ENCODE results near the gene KIF4B. TPM values are rescaled to one million over a fixed set of nuclear protein-coding genes. Genes with fewer than 3 reads are reported as not detected.

Gene KIF4B
- total and polyA plus RNA-seq, 2 donors (not counting 3 experiments of a cell fraction or from before 2014, with no cell fraction given) = 0.44 TPM; not detected in 1

GRCh38 chr5:155017610-155018009, 4.1 kb downstream of the KIF4B start:
- H3K9me3 ChIP-seq (replicated peaks; ENCODE audit: control insufficient read depth, insufficient read depth, low read length) = no peaks in the 10 kb centered on the region
- no peak overlapping the region for H3K27ac ChIP-seq (ENCODE audit: insufficient read depth, low read depth, low read length)
- POLR2A ChIA-PET = no interaction called here
- intact Hi-C loops (cut with micrococcal nuclease) = no loop called here
- no peaks in the 10 kb centered on the region for H3K36me3 ChIP-seq (ENCODE audit: control insufficient read depth in 2 of 2, extremely low read depth in 1 of 2, insufficient read depth in 2 of 2, low read length in 2 of 2)
- TF ChIP-seq FOS (IDR thresholded peaks at IDR 0.05; ENCODE audit: borderline replicate concordance, insufficient read depth, low read length) (peak; percentile 26), MAX (IDR thresholded peaks at IDR 0.05; ENCODE audit: insufficient read depth, insufficient read length) (no peak)
- no peak overlapping the region for H2AFZ ChIP-seq (ENCODE audit: low read depth, low read length)
- CTCF ChIA-PET = interaction anchor here (1.2 kb wide), 1 partner anchor 45 kb away, joined by 4 read pairs; no protein-coding TSS in a partner anchor
- H3K79me2 ChIP-seq (ENCODE audit: control insufficient read depth, insufficient read depth, low read length) = no peaks in the 10 kb centered on the region
- H3K4me2 ChIP-seq (ENCODE audit: insufficient read depth, low read length) = no peak overlapping the region
- no TSS peak for BruUV-seq (replicated peaks)
- H3K9me1 ChIP-seq (replicated peaks; ENCODE audit: control insufficient read depth, extremely low read depth, insufficient read depth, low read length) = no peaks in the 10 kb centered on the region
- no peak overlapping the region for H3K9ac ChIP-seq (replicated peaks; ENCODE audit: extremely low read depth, insufficient read depth, low read length)
- H3K27me3 ChIP-seq (ENCODE audit: control insufficient read depth in 2 of 2, insufficient read depth in 2 of 2, low read length in 2 of 2) = peaks cover 0 to 2% of the 10 kb centered on the region in 2 experiments
- FAIRE-seq (no peak), DNase-seq (ENCODE audit: low read depth, low spot score) (no peak)
- no peaks in the 10 kb centered on the region for H3K4me1 ChIP-seq (ENCODE audit: control insufficient read depth, extremely low read depth, insufficient read depth, low read length)
- no peaks in the 10 kb centered on the region for H4K20me1 ChIP-seq (replicated peaks; ENCODE audit: control insufficient read depth, extremely low read depth, insufficient read depth, low read length)
- H3K4me3 ChIP-seq (replicated peaks in 1 of 3; ENCODE audit: insufficient read depth in 1 of 3, low read depth in 1 of 3, low read length in 3 of 3) = no peak overlapping the region
- dilution Hi-C loops (cut with MboI; ENCODE audit: extremely low pct_ligation_motif_present, low sequenced_read_pairs) = no loop called here

- dilution Hi-C loops (cut with MboI; ENCODE audit: extremely low pct_ligation_motif_present, low sequenced_read_pairs) = no loop called here
- intact Hi-C loops (cut with micrococcal nuclease) = no loop called here
- Histone ChIP-seq H3K9ac (replicated peaks; ENCODE audit: extremely low read depth, insufficient read depth, low read length) (no peak overlapping the region), H3K9me1 (replicated peaks; ENCODE audit: control insufficient read depth, extremely low read depth, insufficient read depth, low read length) (no peaks in the 10 kb centered on the region), H3K4me2 (ENCODE audit: insufficient read depth, low read length) (no peak overlapping the region), H3K36me3 (ENCODE audit: control insufficient read depth in 2 of 2, extremely low read depth in 1 of 2, insufficient read depth in 2 of 2, low read length in 2 of 2) (no peaks in the 10 kb centered on the region), H3K4me3 (replicated peaks in 1 of 3; ENCODE audit: insufficient read depth in 1 of 3, low read depth in 1 of 3, low read length in 3 of 3) (no peak overlapping the region), H3K79me2 (ENCODE audit: control insufficient read depth, insufficient read depth, low read length) (no peaks in the 10 kb centered on the region), H4K20me1 (replicated peaks; ENCODE audit: control insufficient read depth, extremely low read depth, insufficient read depth, low read length) (no peaks in the 10 kb centered on the region), H2AFZ (ENCODE audit: low read depth, low read length) (no peak overlapping the region), H3K4me1 (ENCODE audit: control insufficient read depth, extremely low read depth, insufficient read depth, low read length) (no peaks in the 10 kb centered on the region), H3K27me3 (ENCODE audit: control insufficient read depth in 2 of 2, insufficient read depth in 2 of 2, low read length in 2 of 2) (peaks cover 0 to 2% of the 10 kb centered on the region in 2 experiments), H3K27ac (ENCODE audit: insufficient read depth, low read depth, low read length) (no peak overlapping the region), H3K9me3 (replicated peaks; ENCODE audit: control insufficient read depth, insufficient read depth, low read length) (no peaks in the 10 kb centered on the region)
- no peak for FAIRE-seq
- ChIA-PET CTCF (interaction anchor here (2.1 kb wide), 1 partner anchor 12 kb away, joined by 4 read pairs; no protein-coding TSS in a partner anchor), POLR2A (no interaction called here)
- no TSS peak for BruUV-seq (replicated peaks)
- TF ChIP-seq MAX (IDR thresholded peaks at IDR 0.05; ENCODE audit: insufficient read depth, insufficient read length) (no peak), POLR2A (IDR thresholded peaks at IDR 0.05; ENCODE audit: low read depth, low read length) (no peak), POLR2AphosphoS5 (IDR thresholded peaks at IDR 0.05; ENCODE audit: insufficient read depth, low read depth, low read length) (no peak), JUN (IDR thresholded peaks at IDR 0.05; ENCODE audit: borderline replicate concordance, insufficient read depth, insufficient read length, low read depth) (no peak), CTCF (IDR thresholded peaks at IDR 0.05; ENCODE audit: extremely low read depth in 1 of 2, insufficient read depth in 1 of 2, low read depth in 1 of 2, low read length in 2 of 2) (no peak), FOS (IDR thresholded peaks at IDR 0.05; ENCODE audit: borderline replicate concordance, insufficient read depth, low read length) (no peak), GATA2 (IDR thresholded peaks at IDR 0.05; ENCODE audit: insufficient read depth, insufficient read length, low read depth, low read length) (no peak), MYC (IDR thresholded peaks at IDR 0.05; ENCODE audit: low read depth, low read length) (no peak), EZH2 (IDR thresholded peaks at IDR 0.05; ENCODE audit: borderline replicate concordance, low read depth, low read length, severe bottlenecking) (no peak)
- no peak for DNase-seq (ENCODE audit: low read depth, low spot score)
Observed at GRCh38 chr5:155019601-155020226, 6.2 kb downstream of the KIF4B start.
